Gastrocnemius medialis (tissue), 4 donors: ENCODE results near the gene ARHGAP22. TPM values are rescaled to one million over a fixed set of nuclear protein-coding genes. Genes with fewer than 3 reads are reported as not detected.

Experiments used
- ATAC-seq, 2 donors: fragments of 150-250 bp; one replicate each; pipeline ENCODE4 v1.9.1; 2016
- DNase-seq, 2 donors: peaks; one replicate each; pipeline ENCODE4 v3.0.0-alpha.2; 2019
- H3K27ac ChIP-seq, 4 donors: fragments of 200-600 bp; sonication (generic); 1 replicate in 1 of 4; 2 replicates in 3 of 4; pipeline ENCODE4 v1.5.1; 2016 to 2018; ENCODE audit warnings: mild to moderate bottlenecking in 2 of 4, moderate library complexity in 1 of 4
- H3K27me3 ChIP-seq, 3 donors: fragments of 200-600 bp; sonication (generic) in 2 of 3; 1 replicate in 1 of 3; 2 replicates in 2 of 3; pipeline versions ENCODE4 v1.5.1 to v1.6.0; 2016 to 2019; ENCODE audit warnings: mild to moderate bottlenecking in 1 of 3, moderate library complexity in 1 of 3
- H3K36me3 ChIP-seq, 2 donors: fragments of 200-600 bp; sonication (generic) in 1 of 2; one replicate each; pipeline ENCODE4 v1.5.1; 2017 to 2018
- H3K4me1 ChIP-seq, 2 donors: fragments of 200-600 bp; sonication (generic) in 1 of 2; one replicate each; pipeline ENCODE4 v1.5.1; 2016 to 2017; ENCODE audit warnings: mild to moderate bottlenecking in 2 of 2
- H3K4me3 ChIP-seq, 4 donors: fragments of 200-600 bp; sonication (generic) in 3 of 4; 1 replicate in 1 of 4; 2 replicates in 3 of 4; pipeline ENCODE4 v1.5.1; 2016 to 2019; ENCODE audit warnings: mild to moderate bottlenecking in 2 of 4
- H3K9me3 ChIP-seq, 3 donors: fragments of 200-600 bp; sonication (generic) in 2 of 3; 1 replicate in 1 of 3; 2 replicates in 2 of 3; pipeline ENCODE4 v1.5.1; 2016 to 2019
- POLR2A ChIP-seq, 2 donors: fragments of 450-650 bp; IDR thresholded peaks; one replicate each; pipeline ENCODE4 v1.6.1; 2017; ENCODE audit warnings: antibody characterized with exemption in 2 of 2, mild to moderate bottlenecking in 2 of 2, moderate library complexity in 2 of 2
- in situ Hi-C, 4 donors: fragments of 200-750 bp; cut with MboI; loops; one replicate each; pipeline versions ENCODE4 v1.15.0 to v1.8.0; 2017; ENCODE audit warnings: low sequenced_read_pairs in 4 of 4
- intact Hi-C: fragments of 100-400 bp; cut with DNase I; formaldehyde crosslinking; loops from one replicate; pipeline ENCODE4 v1.15.1; 2023; ENCODE audit warnings: low total_unique reads
- total RNA-seq, 4 donors: library from RNA; depleted of rRNA; stranded (reverse); fragments of >200 nt; gene quantifications; one replicate each; pipeline versions ENCODE4 v1.1.0 to v1.2.3, GENCODE V29; 2016
- TF ChIP-seq, protein P1 (sequence below), 5 experiments: fragments of 450-650 bp in 3 of 5; fragments of 200-600 bp in 2 of 5; sonication (generic) in 2 of 5; IDR thresholded peaks in 4 of 5; conservative IDR thresholded peaks in 1 of 5; 1 replicate in 4 of 5; 2 replicates in 1 of 5; pipeline ENCODE4 v1.5.1; 2016 to 2019; ENCODE audit warnings: antibody characterized with exemption in 5 of 5, mild to moderate bottlenecking in 3 of 5, moderate library complexity in 3 of 5

The ARHGAP22 gene
- total RNA-seq, 4 donors from 2014 or later, result 0.69 to 0.92 (median 0.72) TPM; not detected in 1

DNA sequence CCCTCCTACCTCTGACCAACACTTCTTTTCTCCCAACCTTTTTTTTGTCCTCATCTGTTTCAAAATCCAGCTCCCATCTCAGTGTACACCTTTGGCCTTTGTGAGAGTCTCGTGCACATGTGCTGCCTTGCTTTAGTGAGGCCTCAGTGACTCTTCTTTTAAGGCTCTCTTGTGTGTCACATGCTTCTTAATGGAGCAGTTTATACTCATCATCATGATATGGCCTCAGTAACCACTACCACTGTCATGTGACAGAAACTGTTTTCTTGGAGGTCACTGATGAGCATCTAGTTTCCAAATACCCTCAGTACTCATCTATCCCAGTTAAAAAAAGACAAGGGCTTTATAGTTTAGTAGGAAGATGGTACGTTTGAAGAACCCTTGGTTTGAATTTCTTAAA lies 8.1 kb upstream of the ARHGAP22 start:
- TF ChIP-seq, protein P1, sequence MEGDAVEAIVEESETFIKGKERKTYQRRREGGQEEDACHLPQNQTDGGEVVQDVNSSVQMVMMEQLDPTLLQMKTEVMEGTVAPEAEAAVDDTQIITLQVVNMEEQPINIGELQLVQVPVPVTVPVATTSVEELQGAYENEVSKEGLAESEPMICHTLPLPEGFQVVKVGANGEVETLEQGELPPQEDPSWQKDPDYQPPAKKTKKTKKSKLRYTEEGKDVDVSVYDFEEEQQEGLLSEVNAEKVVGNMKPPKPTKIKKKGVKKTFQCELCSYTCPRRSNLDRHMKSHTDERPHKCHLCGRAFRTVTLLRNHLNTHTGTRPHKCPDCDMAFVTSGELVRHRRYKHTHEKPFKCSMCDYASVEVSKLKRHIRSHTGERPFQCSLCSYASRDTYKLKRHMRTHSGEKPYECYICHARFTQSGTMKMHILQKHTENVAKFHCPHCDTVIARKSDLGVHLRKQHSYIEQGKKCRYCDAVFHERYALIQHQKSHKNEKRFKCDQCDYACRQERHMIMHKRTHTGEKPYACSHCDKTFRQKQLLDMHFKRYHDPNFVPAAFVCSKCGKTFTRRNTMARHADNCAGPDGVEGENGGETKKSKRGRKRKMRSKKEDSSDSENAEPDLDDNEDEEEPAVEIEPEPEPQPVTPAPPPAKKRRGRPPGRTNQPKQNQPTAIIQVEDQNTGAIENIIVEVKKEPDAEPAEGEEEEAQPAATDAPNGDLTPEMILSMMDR (IDR thresholded peaks at IDR 0.05 in 4 of 5, conservative IDR thresholded peaks at IDR 0.05 in 1 of 5), result no peak
- no peak for TF ChIP-seq POLR2A (IDR thresholded peaks at IDR 0.05)
- intact Hi-C loops, result no loop called here
- DNase-seq (no peak), ATAC-seq (no peak)
- in situ Hi-C loops, result no loop called here
- Histone ChIP-seq H3K9me3 (no peaks in the 10 kb centered on the region), H3K27me3 (peaks cover 0 to 2% (median 0%) of the 10 kb centered on the region in 3 donors), H3K4me3 (no peak overlapping the region), H3K27ac (no peak overlapping the region), H3K4me1 (no peaks in the 10 kb centered on the region), H3K36me3 (no peaks in the 10 kb centered on the region)

DNA sequence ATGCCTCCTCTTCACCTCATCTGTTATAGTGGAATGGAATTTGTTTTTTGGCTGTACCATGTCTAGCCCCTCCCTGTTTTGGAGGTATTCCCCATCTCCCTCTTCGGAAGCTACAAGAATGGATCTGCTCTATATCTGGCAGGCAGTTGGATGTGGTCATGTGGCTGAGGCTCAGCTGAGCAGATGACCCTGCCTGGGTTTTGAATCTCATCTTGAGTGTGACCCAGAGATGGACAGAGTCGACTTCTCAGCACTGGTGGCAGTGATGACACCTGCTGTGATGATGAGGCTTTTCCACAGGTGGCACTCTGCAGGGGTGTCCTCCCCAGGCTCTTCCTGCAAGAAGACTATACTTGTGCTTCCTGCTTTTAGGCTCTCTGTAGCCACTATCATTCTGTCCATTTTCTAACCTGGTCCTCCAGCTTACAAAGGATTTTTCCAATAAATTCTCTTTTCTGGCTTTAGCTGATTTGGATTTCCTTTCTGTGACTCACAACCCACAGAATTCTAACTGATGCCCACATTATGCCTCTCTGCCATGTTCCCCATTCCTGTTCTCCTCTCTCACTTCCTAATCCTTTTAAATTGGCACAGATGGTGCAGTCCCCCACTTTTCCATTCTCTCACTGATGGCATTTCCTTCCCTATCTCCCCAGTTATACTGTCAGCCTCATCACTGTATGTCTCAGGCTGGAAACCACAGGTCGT lies 7.5 kb upstream of the ARHGAP22 start:
- DNase-seq (no peak), ATAC-seq (no peak)
- Histone ChIP-seq H3K4me1 (no peaks in the 10 kb centered on the region), H3K36me3 (no peaks in the 10 kb centered on the region), H3K27ac (no peak overlapping the region), H3K4me3 (no peak overlapping the region), H3K9me3 (no peaks in the 10 kb centered on the region), H3K27me3 (peaks cover 0 to 2% (median 0%) of the 10 kb centered on the region in 3 donors)
- TF ChIP-seq, protein P1 (IDR thresholded peaks at IDR 0.05 in 4 of 5, conservative IDR thresholded peaks at IDR 0.05 in 1 of 5), result no peak
- TF ChIP-seq POLR2A (IDR thresholded peaks at IDR 0.05), result no peak
- intact Hi-C loops (no loop called here), in situ Hi-C loops (no loop called here)

DNA sequence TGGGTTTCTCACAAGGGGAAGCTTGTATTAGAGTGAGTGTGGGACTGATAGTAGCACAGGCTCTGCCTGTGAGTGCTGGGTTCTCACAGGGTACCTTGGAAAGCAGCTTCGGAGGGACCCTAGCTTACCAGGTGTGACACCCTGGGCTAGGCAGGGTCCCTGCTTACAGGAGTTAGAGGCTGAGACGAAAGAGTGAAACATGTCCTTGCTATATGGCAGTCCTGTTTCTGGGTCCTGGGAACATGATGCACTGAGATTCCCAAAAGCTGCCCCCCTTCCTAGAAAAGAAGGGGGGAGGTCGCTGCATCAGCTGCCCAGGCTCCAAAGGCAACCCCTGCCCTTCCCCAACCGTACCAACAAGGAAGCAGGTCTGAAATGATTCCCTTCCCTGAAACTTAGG lies 6.3 kb upstream of the ARHGAP22 start:
- ATAC-seq (no peak), DNase-seq (no peak)
- no peak overlapping the region for H3K4me3 ChIP-seq
- TF ChIP-seq, protein P1 (IDR thresholded peaks at IDR 0.05 in 4 of 5, conservative IDR thresholded peaks at IDR 0.05 in 1 of 5), result no peak
- no peaks in the 10 kb centered on the region for H3K4me1 ChIP-seq
- H3K9me3 ChIP-seq, result no peaks in the 10 kb centered on the region
- intact Hi-C loops (no loop called here), in situ Hi-C loops (no loop called here)
- no peaks in the 10 kb centered on the region for H3K36me3 ChIP-seq
- peaks cover 0 to 2% (median 0%) of the 10 kb centered on the region in 3 donors for H3K27me3 ChIP-seq
- H3K27ac ChIP-seq, result no peak overlapping the region

DNA sequence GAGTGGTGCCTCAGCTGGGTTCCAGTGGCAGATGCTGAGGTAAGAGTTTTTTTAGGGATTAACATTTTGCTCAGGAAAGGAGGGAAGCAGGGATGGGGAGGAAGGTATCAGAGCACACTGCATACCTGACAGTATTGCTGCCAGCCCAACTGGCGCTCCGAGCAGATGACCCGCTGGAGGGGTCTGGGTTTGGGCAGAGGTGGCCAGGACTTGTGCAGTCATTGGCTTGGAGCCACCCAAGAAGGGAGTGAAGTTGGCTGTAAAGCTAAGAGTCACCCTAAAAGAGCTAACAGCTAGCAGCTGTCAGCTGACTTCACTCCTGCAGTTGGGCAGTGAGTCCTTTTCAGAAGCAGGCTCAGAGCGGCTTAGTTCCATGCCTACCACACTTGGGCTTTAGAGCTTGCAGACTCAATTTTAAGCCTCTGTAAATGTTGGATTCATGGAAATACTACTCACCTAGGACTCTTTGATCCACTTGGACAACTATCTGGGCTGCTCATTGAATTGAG lies 5.8 kb upstream of the ARHGAP22 start:
- H3K4me3 ChIP-seq, result no peak overlapping the region
- no peak for TF ChIP-seq POLR2A (IDR thresholded peaks at IDR 0.05)
- TF ChIP-seq, protein P1 (IDR thresholded peaks at IDR 0.05 in 4 of 5, conservative IDR thresholded peaks at IDR 0.05 in 1 of 5), result no peak
- H3K9me3 ChIP-seq, result no peaks in the 10 kb centered on the region
- intact Hi-C loops (no loop called here), in situ Hi-C loops (no loop called here)
- no peak overlapping the region for H3K27ac ChIP-seq
- no peaks in the 10 kb centered on the region for H3K4me1 ChIP-seq
- no peaks in the 10 kb centered on the region for H3K27me3 ChIP-seq
- ATAC-seq, result no peak
- no peak for DNase-seq
- no peaks in the 10 kb centered on the region for H3K36me3 ChIP-seq
